GM21381 (cell line): ENCODE results near the gene RAD51B.

Source experiments
- ATAC-seq: cut with Tn5 transposase; IDR thresholded peaks from one replicate; pipeline ENCODE4 v1.9.1; 2021; ENCODE audit warnings: mild to moderate bottlenecking, moderate library complexity; ENCODE audit not compliant: unreplicated experiment

The RAD51B gene

DNA sequence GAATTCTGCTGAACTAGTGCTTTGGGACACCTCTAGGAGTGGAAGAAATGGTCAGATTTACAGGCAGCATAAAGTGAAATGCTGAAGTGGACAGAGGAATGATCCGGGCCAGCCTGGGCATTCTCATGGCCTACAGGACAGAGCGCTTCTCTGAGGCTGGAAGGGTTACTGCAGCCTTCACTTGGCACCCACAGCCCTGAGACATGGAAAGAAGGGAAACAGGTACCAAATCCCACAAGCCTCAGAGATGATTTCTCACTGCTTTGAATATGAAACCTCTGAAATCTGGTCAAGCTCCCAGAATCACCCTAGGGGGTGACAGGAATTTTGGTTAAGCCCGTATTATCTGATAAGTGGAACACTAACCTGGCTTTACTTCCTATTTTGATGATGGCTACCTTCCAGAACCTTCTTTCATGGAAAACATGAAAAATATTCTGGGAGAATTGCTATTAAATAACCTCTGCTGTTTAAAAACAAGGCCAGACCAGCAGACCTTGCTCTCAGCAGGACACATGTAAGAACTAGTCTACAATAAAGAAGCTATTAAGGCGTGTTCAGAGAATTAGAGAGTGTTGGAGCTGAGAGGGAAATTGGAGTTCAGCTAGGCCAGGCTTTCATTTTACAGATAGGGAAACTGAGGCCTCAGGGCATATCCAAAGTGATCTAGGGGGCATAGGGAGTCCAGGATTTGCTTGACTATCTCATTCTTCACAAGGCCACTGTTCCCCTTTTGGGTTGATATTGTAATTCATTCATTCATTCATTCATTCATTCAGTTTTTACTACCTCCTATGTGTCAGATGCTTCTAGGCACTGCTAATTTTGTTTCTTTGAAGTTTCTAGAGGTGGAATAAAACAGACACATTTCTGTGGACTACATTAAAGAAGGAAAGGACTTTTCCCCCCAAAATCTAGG lies 691.8 kb downstream of the RAD51B start:
- no peak for ATAC-seq

DNA sequence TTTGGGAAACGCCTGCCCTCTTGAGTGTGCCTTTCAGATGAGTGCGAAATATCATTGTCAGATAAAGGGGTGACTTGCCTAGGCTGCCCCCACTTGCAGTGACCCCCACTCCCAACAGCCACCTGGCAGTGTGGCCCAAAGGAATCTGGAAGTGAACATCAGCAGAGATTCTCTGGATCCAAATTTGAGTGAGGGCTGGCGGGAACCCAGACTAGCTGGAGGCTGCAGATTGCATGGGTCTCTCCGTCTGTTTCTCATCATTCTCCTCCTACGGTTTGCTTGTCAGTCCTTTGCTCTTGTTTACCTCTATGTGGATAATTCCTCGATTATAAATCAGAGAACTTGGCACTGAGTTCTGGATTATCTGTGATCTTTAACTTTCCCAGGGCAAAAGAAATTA lies 692.5 kb downstream of the RAD51B start:
- no peak for ATAC-seq

DNA sequence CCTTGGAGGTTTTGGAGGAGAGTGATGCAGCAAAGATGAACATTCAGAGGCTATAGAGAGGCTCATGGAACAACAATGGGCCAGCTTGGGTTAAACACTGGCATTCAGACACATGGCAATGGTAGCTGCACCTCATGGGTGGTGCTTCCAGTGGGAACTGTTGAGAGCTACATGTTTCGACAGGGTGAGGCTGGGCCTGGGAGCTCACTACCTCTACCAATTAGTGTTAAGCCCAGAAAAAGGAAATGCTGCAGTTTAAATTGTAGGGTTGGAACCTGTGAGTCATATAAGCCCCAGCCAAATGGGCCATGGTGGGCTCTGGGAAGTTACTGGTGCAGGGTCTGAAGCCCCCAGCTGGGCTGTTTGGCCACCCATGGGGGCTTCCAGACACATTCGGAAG lies 693.6 kb downstream of the RAD51B start:
- peak; percentile 3 for ATAC-seq

DNA sequence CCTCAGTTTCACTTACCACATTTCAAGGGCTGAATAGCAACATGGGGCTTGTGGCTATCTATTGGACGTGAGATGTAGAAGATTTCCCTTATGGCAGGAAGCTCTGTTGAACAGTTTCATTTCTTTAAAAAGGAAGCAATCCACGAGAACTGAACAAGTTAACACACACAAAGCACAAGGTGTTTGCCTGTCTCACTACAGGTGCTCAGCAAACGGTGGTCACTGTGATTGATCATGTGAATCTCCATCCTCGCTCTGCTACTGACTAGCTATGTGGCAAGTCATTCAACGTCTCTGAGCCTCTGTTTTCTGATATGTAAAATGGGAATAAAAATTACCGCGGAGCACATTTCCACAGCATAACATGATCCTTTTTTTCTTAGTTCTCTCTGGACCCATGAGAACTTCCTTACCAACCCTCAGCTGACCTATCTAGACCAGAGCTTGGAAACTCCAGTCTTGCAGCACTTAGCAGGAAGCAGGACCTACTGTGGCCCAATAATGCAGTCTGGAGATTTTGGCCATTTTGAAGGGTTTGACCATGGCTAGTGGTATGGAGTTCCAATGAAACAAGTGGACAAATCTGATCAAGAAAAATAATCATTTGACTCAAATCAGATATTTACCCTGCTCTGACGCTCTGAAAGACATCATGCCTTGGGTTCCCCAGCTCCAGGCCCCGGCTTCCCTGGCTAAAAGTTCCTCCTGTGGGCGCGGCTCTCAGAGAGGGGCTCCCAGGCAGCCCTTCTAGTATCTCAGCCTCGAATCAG lies 694.4 kb downstream of the RAD51B start:
- peak; percentile 72 for ATAC-seq

DNA sequence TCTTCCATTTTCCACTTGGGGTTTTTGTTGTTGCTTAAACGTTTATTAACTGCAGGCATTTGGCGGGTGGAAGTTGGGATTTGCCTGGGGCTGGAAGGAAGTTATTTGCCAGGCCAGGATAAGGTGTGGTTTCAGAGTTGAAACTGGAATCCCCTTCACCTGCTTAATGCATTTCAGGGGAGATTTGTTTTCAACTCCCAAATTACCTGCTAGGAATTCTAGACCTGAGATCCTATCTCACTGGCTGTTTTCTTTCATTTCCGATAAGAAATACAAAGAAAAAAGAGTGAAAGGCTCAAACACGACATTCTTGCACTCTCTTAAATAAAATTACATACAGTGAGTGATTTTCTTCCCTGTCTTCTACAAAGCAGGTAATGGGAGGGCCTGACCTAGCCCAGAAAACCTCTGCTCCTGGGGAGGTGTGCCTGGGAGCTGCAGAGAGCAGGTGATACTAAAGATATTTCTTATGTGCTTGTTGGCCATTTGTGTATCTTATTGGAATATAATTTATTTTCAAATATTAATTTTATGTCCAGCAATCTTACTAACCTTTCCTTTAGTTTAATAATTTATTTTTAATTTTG lies 695.1 kb downstream of the RAD51B start:
- no peak for ATAC-seq

DNA sequence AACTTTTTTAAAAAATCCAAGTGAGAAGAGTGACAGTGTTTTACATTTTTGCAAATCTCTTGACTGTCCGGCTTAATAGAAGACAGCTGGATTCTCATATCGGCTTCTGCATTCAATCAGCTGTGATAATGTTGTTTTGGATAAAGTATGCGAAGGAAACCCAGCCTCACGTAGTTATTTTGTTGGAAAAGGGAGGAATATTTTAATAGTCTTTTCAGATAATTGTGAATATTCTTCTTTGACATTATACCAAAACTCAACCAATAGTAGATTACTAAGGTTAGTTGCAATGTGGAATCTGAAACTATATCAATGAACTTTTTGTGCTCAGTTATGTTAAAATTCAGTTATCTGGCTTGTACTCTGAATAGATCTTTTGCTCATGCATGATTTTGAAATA lies 696.8 kb downstream of the RAD51B start:
- no peak for ATAC-seq

DNA sequence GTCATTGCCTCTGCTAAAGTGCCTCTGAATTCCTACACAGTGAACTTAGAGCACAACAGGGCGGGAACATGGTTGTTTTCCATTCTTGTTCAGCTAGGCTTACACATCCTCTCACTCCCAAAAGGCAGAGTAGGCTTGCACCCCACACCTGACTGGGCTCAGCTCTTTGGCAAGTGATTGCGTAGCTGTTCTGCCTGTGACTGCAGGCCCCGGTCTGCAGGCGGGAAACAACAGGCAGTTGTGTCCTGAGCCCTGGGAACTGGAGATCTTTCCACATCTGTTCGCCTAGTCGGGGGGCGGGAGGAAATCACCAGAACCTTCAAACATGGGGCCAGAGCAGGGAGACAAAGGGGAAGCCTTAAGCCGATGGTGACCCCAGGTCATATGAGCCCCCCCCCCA lies 698.6 kb downstream of the RAD51B start:
- no peak for ATAC-seq

DNA sequence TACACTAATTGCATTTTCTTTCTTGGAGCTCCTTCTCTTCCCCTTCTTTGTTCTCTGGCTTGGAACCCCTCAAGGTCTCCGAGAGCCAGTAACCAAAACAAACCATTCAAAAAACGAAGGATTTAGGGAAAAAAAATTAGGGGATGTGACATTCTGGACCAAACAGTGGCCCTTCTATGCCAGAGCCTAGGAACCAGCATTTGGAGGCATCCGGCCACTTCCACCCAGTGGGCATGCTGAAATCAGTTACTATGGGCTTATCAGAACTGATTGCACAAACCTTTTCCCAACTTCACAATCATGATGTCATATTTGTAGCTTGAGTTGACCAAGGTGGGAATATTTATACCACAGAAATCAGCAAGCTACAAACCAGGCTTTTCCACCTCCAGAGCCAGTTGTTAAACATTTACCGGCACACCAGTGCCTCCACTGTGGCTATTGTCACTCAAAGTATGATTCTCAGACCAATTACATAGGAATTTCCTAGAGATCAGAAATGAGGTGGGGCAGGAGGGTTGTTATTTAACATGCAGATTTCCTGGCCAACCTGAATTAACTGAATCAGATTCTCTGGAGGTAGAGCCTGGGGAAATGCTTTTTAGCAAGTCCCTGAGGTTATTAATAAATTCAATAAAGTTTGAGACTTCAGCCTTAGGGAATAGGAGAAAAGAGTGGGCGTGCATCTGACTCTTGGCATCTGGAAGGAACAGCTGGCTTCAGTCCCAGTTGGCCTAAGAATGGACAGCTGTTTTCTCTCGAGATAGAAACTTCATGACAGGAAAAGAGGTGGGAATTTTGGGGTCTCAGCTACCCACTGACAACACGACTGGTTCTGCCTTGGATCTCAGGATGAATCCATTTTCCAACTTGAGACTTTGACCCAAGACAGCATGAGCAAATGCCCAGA lies 699.4 kb downstream of the RAD51B start:
- ATAC-seq = no peak

DNA sequence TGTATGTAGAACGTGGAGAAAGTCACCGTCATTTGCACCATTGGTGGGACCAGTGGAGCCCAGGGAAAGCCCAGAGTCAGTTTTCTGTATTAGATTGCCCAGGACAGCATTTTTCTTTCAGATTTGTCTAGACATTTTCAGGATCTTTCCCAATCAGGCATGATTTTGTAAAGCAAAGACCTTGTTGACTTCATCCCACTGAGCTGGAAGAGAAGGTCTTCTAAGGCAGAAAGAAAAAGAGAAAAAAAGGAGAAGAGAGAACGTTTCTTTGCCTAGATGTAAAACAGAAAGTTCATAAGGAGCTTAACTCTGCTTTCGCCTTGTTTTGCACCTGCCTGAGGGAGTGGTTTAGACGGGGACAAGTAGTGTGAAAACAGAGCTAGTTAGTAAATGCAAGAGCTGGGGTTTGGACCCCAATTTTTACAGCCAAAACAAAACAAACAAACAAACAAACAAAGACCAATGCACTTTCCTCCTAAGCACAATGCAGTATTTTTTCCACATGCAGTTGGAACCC lies 700.1 kb downstream of the RAD51B start:
- no peak for ATAC-seq

DNA sequence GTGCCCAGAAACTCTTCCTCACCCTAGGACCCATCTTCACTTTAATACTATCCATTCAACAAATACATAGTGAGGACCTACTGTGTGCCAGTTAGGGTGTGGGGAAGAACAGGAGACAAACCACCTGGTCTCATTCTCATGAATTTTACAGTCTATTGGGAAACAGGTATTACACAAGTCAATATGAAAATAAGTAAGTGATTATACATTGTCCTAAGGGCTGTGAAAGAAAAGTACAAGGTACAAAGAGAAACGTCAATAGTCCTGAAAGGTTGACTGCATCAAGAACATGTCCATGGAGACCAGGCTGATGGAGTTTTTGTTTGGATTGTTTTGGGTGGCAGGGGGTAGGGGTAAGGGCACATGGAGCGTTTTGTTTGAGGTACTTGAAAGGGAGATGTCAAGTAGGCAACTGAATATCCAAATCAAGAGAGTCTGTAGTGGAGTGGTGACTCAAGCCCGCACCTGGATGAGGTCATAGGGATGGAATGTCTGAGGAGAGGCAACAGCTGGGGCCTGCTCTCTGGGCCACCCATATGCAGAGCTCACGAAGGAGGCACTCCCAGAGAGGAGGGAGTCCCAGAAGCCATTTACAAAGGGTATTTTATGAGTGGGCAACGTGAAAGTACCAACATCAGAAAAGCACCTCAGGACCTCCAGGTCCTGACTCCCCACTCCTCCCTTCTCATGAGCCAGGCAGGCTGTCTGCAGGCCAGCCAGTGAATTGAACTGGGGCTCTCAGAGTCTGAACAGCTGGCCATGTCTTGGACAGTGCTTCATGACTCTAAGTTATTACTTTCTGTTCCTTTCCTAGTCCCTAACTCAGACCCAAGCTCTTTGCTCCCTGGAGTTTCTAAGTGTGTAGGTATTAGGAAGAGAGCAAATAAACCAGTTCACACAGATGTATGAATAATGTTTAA lies 701.3 kb downstream of the RAD51B start:
- ATAC-seq = no peak

DNA sequence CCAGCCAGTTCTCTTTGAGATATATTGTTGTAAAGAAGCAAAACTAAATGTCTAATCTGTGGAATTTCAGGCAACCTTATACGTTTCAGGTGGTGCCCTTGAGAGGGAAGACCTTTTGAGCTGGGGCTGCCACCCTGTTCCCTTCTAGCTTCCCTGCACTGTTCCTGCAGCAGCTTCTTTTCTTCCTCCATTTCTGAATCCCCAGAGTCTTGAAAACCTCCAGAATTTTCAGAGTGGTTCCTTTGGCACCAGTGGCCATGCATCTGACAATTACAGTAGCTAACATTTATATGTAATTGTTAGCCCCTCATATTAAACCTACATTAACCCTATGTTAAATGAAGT lies 702.0 kb downstream of the RAD51B start:
- no peak for ATAC-seq

DNA sequence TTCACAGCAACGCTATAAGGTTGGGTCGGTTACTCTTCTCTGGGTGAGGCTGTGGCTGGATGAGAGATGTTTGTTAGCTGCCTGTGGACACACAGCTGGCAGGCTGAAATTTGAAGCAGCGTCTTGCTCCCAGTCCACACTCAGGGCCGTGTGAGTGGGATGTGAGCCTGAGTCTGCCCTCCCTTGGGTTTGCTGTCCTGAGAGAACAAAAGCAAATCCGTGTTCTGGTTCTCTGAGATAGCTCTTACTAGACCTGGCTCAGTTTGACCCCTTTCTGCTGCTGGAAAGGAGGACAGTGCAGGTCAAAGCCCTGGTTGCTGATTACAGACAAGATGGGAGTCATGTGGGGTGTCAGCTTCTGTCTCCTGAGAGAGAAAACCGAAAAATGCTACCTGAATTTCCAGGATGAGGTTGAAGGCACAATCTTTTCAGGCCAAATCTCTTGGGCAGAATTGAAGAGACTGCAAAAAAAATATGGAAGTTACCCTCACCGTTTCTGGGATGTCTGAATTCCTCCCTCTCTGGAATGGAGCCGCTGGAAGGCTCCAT lies 702.5 kb downstream of the RAD51B start:
- ATAC-seq = no peak

DNA sequence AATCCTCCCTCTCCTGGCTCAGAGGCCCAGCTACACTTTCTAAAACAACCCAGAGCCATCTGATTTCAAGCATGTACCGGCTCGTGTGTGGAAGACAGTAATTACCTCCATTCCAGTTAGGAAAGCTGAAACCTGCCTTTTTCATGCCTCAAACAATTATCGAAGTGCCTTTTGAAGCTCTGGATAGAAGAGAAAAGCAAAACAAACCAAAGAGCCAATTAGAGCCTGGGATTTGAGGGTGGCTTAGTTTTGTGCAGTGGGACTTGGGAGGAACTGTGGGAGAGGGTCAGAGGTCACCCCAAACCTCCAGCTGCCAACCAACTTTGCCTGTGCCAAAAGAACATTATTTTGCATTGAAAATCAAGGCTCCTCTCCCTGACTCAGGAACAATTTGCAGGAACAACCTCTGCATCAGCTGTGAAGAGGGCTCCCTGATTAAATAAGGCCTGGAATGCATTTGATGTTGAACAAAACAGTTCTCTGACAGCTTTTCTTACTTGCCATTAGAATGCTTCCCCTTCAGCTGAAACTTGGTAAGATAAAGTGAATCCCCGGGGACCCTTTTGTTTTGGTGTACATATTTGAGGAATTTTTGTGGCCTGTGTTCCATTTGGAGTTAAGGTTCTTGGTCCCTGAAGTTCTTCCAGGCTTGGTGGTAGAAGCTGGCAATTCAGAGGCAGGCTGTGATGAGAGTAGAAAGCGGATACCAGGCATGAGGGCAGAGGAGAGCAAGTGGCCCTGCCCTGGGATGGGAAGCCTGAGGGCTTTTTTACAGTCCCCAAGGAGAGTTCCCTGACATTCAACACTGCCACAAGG lies 703.1 kb downstream of the RAD51B start:
- no peak for ATAC-seq

DNA sequence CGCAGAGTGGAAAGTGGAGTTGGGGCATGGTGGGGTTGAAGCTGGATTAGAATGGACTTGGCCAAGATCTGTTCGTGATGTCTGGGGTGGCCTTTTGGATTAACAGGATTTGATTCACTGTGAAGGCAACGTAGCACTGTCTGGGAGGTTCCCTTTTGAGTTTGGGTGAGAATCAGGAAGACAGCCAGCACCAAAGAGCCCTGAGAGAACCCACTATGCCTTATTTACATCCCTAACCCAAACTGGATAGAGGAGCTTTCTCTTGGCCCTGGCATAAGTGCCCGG lies 703.7 kb downstream of the RAD51B start:
- no peak for ATAC-seq

DNA sequence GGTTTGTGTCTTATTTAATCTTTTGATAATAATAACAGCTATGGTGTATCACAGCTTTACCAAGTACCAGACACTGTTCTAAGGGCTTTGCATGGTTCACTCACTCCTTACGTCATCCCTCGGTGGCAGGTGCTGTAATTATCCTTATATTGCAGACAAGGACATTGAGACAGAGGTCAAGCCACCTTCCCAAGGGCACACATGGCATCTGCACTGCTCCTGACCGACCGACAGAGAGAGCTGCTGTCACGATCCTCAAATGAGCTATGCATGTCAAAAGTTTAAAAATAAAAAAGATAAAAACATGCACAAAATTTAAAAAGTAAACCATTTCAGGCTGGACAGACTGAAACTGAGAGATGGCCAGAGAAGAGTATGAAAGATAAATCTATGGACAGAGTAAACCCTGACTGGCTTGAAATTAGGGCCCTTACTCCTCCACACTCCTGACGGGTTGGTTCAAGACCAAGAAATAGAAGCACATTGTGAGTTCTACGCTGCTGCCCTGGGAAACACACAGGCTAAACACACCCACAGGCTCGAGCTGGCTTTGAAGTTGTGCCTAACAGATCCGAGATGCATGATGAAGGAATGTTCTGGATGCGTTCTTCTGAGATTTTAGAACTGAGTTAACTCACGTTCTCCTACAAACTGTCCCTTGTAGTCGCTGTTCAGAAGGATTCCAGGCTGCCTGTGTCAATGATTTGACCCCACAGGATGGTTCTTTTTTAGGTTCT lies 704.6 kb downstream of the RAD51B start:
- ATAC-seq = no peak

DNA sequence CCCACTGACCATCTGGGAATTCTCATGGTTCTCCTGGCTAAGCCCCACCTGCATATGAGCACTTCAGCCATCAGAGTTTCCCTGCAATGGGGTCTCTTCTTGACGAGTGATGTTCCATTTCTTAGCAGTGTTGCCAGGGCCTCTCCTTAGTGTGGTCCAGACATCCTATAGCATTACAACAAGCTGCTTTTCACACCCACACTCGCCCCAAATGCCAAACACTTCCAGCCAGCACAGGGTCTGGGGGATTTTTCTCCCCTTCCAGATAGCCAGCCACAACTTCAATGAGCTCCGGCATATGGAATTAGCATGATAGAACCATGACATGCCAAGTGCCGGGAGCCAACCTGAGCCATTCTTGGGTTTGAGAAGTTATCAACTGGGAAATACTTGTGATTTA lies 705.9 kb downstream of the RAD51B start:
- no peak for ATAC-seq

DNA sequence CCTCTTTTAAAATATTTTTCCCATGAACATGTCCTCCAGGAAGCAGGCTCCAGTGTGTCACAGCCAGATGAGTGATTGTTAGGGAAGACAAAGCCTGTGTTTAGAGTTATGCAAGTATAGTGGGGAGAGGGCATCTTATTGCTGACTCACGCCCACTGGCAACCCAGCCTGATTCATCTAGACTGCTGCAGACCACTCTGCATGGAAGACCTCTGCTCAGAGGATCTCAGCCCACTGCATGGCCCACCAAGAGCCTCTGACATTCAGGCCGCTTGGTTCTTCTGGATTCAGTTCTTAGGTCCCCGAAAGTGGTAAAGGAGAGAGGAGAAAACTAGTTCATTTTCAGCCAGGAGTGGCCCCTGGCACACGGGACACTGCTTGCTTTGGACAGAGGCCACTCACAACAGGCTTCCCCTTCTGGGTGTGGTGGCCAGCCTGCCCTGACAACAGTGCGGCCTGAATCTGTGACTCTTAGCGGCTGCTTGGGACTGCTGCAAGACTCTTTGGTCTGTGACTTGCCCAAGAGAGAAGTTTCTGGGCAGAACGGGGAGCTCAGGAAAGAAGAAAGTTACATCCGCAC lies 707.0 kb downstream of the RAD51B start:
- ATAC-seq = no peak
